Heart left ventricle (tissue), 16 donors: ENCODE data around the gene RANGRF. TPM values are rescaled to one million over a fixed set of nuclear protein-coding genes. Genes with fewer than 3 reads are reported as not detected.

Experiments used
- ATAC-seq, 4 donors: fragments of 200-7000 bp; cut with Tn5 transposase; one replicate each; pipeline ENCODE4 v1.9.1; 2020 to 2022; ENCODE audit warnings: moderate library complexity in 4 of 4, mild to moderate bottlenecking in 3 of 4, moderate number of reproducible peaks in 1 of 4
- DNase-seq, 5 donors: peaks; one replicate each; pipeline ENCODE4 v3.0.0-alpha.2; 2020
- H3K27ac ChIP-seq, 12 donors: fragments of 200-600 bp; sonication (generic) in 4 of 12; one replicate each; pipeline versions ENCODE4 v1.5.0 to v1.8.0; 2016 to 2022; ENCODE audit warnings: mild to moderate bottlenecking in 2 of 12
- H3K27me3 ChIP-seq, 9 donors: fragments of 200-600 bp; sonication (generic) in 2 of 9; one replicate each; pipeline versions ENCODE4 v1.5.1 to v1.8.0; 2016 to 2022; ENCODE audit warnings: mild to moderate bottlenecking in 3 of 9
- H3K36me3 ChIP-seq, 9 donors: fragments of 200-600 bp; sonication (generic) in 2 of 9; one replicate each; pipeline versions ENCODE4 v1.5.0 to v1.8.0; 2018 to 2022; ENCODE audit warnings: mild to moderate bottlenecking in 2 of 9
- H3K4me1 ChIP-seq, 12 donors: fragments of 200-600 bp; sonication (generic) in 4 of 12; one replicate each; pipeline versions ENCODE4 v1.5.0 to v1.8.0; 2016 to 2022; ENCODE audit warnings: mild to moderate bottlenecking in 3 of 12
- H3K4me3 ChIP-seq, 12 donors: fragments of 200-600 bp; sonication (generic) in 4 of 12; one replicate each; pipeline versions ENCODE4 v1.5.0 to v1.8.0; 2017 to 2022; ENCODE audit warnings: mild to moderate bottlenecking in 9 of 12, moderate library complexity in 4 of 12
- H3K9me3 ChIP-seq, 12 donors: fragments of 200-600 bp; sonication (generic) in 4 of 12; one replicate each; pipeline versions ENCODE4 v1.5.0 to v1.8.0; 2016 to 2022; ENCODE audit warnings: mild to moderate bottlenecking in 1 of 12
- CTCF ChIP-seq, 12 donors: fragments of 200-600 bp; sonication (generic) in 4 of 12; IDR thresholded peaks; one replicate each; pipeline versions ENCODE4 v1.5.0 to v1.8.0; 2018 to 2022; ENCODE audit warnings: antibody characterized with exemption in 12 of 12, mild to moderate bottlenecking in 5 of 12
- POLR2A ChIP-seq, 2 donors: fragments of 450-650 bp; IDR thresholded peaks; one replicate each; pipeline ENCODE4 v1.6.1; 2017; ENCODE audit warnings: antibody characterized with exemption in 2 of 2, mild to moderate bottlenecking in 2 of 2, moderate library complexity in 2 of 2
- WGBS, 4 donors: extraction: QIAGEN DNeasy Blood & Tissue Kit in 2 of 4; methylation state at CpG; one replicate each; pipeline versions ENCODE4 v1.1.5 to v1.1.7; 2013 to 2018; 5-methylcytosine and 5-hydroxymethylcytosine counted together
- intact Hi-C, 10 donors: fragments of 100-400 bp; cut with DNase I; formaldehyde crosslinking; loops; one replicate each; pipeline versions ENCODE4 v1.11.1 to v1.14.2; 2022
- polyA plus RNA-seq, 2 donors: library from polyadenylated mRNA; stranded (reverse); fragments of 200-250 nt; gene quantifications; one replicate each; pipeline ENCODE4 v1.2.3, GENCODE V29; 2013
- total RNA-seq, 9 donors: library from RNA; depleted of rRNA in 2 of 9; stranded (reverse); fragments of >200 nt in 2 of 9; fragmentation: NEBNext Ultra II Directional in 3 of 9; extraction: Animal tissue kit (Norgen Biotek cat#: 25700) in 3 of 9; gene quantifications; one replicate each; pipeline versions ENCODE4 v1.1.0 to v1.2.4, GENCODE V29; 2016 to 2023
- donor health status: ischemic (EF 13 %, LVEDD 7.1; RV severe dilation, severe dysfunction).
- donor health status: healthy with polysubstance abuse.
- donor health status: DM: no; HTN: yes; CAD: no.
- donor health status: DM: no; HTN: no; CAD: no.
- donor health status: ischemic (EF 25% LVEDD 6.9; RV normal size, moderate dysfunction).
- donor health status: ischemic (EF 25% LVEDD 5.7; RV mildly dilated, moderate dysfunction).
- donor health status: healthy.
- donor health status: DM: yes; HTN: yes; CAD: no.
- donor health status: ischemic (EF 35%, LVEDD 5.7; RV mildly dilated, moderate dysfunction).
- donor health status: nonischemic (EF 11% LVEDD 7.7; RV severe dilation, severe dysfunction).
- donor health status: DM: yes; HTN: yes; CAD: no.
- donor health status: PGD.
- donor health status: ischemic (EF 29% LVEDD 5.4; RV normal size, mild dysfunction).
- donor health status: nonischemic (EF 23%, LVEDD 6.1; RV moderate dilation, normal function).

RANGRF gene
- total and polyA plus RNA-seq, 11 donors: 22.3 to 54.2 (median 27.2) TPM

GRCh38 chr17:8339540-8339939 is 51.1 kb downstream of the RANGRF start, which contains the start of gene ODF4:
Gene ODF4, plus strand, starts transcription at chr17:8339840. Its CDS starts 212 bp downstream, at chr17:8340052.
- intact Hi-C loops: no loop called here
- Histone ChIP-seq H3K36me3 (no peaks in the 10 kb centered on the region), H3K4me3 (no peak within 1 kb of the TSS), H3K9me3 (no peaks in the 10 kb centered on the region), H3K4me1 (no peaks in the 10 kb centered on the region), H3K27me3 (no peaks in the 10 kb centered on the region), H3K27ac (no peak within 1 kb of the TSS)
- WGBS, 4 donors: 77 to 91% (median 81%) methylated on average over 2 of the region's 2 CpGs
- DNase-seq (no peak), ATAC-seq (no peak)
- TF ChIP-seq POLR2A (IDR thresholded peaks at IDR 0.05) (no peak), CTCF (IDR thresholded peaks at IDR 0.05) (no peak)

Other genes with a start within 250 kb of the RANGRF start
- gene ALOX15B, start 249.6 kb upstream of the RANGRF start, total RNA-seq: 1 to 10 TPM in 1 of 9 donors, under 1 TPM in 4, not detected in 4; 0.07 to 2.2 (median 0.18) TPM
- 1 to 10 TPM in 1 of 2 donors, under 1 TPM in 1; 0.23 to 1.4 TPM for gene ALOX15B, start 249.6 kb upstream of the RANGRF start, polyA plus RNA-seq
- gene ALOX12B, start 201.0 kb upstream of the RANGRF start, total RNA-seq: not detected
- gene ALOX12B, start 201.0 kb upstream of the RANGRF start, polyA plus RNA-seq: not detected
- gene ALOXE3, start 170.2 kb upstream of the RANGRF start, total RNA-seq: not detected
- gene ALOXE3, start 170.2 kb upstream of the RANGRF start, polyA plus RNA-seq: under 1 TPM in 1 of 2 donors, not detected in 1; 0.12 TPM
- under 1 TPM in 4 of 9 donors, not detected in 5; 0.17 to 0.76 (median 0.44) TPM for gene HES7, start 164.6 kb upstream of the RANGRF start, total RNA-seq
- under 1 TPM; 0.23 to 0.40 TPM for gene HES7, start 164.6 kb upstream of the RANGRF start, polyA plus RNA-seq
- gene PER1, start 136.3 kb upstream of the RANGRF start, total RNA-seq: 100 to 1,000 TPM in 3 of 9 donors, 10 to 100 TPM in 6; 40.2 to 132 (median 86.3) TPM
- gene PER1, start 136.3 kb upstream of the RANGRF start, polyA plus RNA-seq: 100 to 1,000 TPM in 1 of 2 donors, 10 to 100 TPM in 1; 96.2 to 164 TPM
- gene VAMP2, start 125.7 kb upstream of the RANGRF start, total RNA-seq: 10 to 100 TPM; 21.5 to 67.2 (median 51.1) TPM
- 10 to 100 TPM; 49.0 to 50.6 TPM for gene VAMP2, start 125.7 kb upstream of the RANGRF start, polyA plus RNA-seq
- gene TMEM107, start 112.3 kb upstream of the RANGRF start, total RNA-seq: 10 to 100 TPM in 3 of 9 donors, 1 to 10 TPM in 6; 5.3 to 16.4 (median 8.4) TPM
- 1 to 10 TPM; 3.8 to 8.9 TPM for gene TMEM107, start 112.3 kb upstream of the RANGRF start, polyA plus RNA-seq
- 10 to 100 TPM in 3 of 9 donors, 1 to 10 TPM in 6; 6.1 to 13.5 (median 8.1) TPM for gene BORCS6, start 98.5 kb upstream of the RANGRF start, total RNA-seq
- gene BORCS6, start 98.5 kb upstream of the RANGRF start, polyA plus RNA-seq: 10 to 100 TPM in 1 of 2 donors, 1 to 10 TPM in 1; 5.1 to 12.9 TPM
- gene AURKB, start 78.1 kb upstream of the RANGRF start, total RNA-seq: 10 to 100 TPM in 1 of 9 donors, 1 to 10 TPM in 1, under 1 TPM in 3, not detected in 4; 0.23 to 10.3 (median 0.81) TPM
- under 1 TPM in 1 of 2 donors, not detected in 1; 0.47 TPM for gene AURKB, start 78.1 kb upstream of the RANGRF start, polyA plus RNA-seq
- 10 to 100 TPM in 7 of 9 donors, 1 to 10 TPM in 2; 4.6 to 24.4 (median 12.1) TPM for gene CTC1, start 40.6 kb upstream of the RANGRF start, total RNA-seq
- 10 to 100 TPM in 1 of 2 donors, 1 to 10 TPM in 1; 7.9 to 13.3 TPM for gene CTC1, start 40.6 kb upstream of the RANGRF start, polyA plus RNA-seq
- gene PFAS, start 39.4 kb upstream of the RANGRF start, total RNA-seq: 10 to 100 TPM in 7 of 9 donors, 1 to 10 TPM in 2; 7.7 to 23.8 (median 14.1) TPM
- 10 to 100 TPM in 1 of 2 donors, 1 to 10 TPM in 1; 6.1 to 11.8 TPM for gene PFAS, start 39.4 kb upstream of the RANGRF start, polyA plus RNA-seq
- 1 to 10 TPM in 8 of 9 donors, under 1 TPM in 1; 0.52 to 7.5 (median 2.1) TPM for gene SLC25A35, start 6.7 kb downstream of the RANGRF start, total RNA-seq
- gene SLC25A35, start 6.7 kb downstream of the RANGRF start, polyA plus RNA-seq: 1 to 10 TPM; 2.2 to 3.9 TPM
- 10 to 100 TPM; 14.3 to 40.5 (median 18.2) TPM for gene ARHGEF15, start 21.6 kb downstream of the RANGRF start, total RNA-seq
- 10 to 100 TPM; 11.9 to 15.8 TPM for gene ARHGEF15, start 21.6 kb downstream of the RANGRF start, polyA plus RNA-seq
- not detected for gene ODF4, start 51.2 kb downstream of the RANGRF start, total RNA-seq
- gene ODF4, start 51.2 kb downstream of the RANGRF start, polyA plus RNA-seq: not detected
- 1,000 to 10,000 TPM in 8 of 9 donors, 100 to 1,000 TPM in 1; 967 to 1,970 (median 1,265) TPM for gene RPL26, start 94.5 kb downstream of the RANGRF start, total RNA-seq
- 1,000 to 10,000 TPM; 1,139 to 4,104 TPM for gene RPL26, start 94.5 kb downstream of the RANGRF start, polyA plus RNA-seq
- gene RNF222, start 109.2 kb downstream of the RANGRF start, total RNA-seq: not detected
- gene RNF222, start 109.2 kb downstream of the RANGRF start, polyA plus RNA-seq: not detected
- 10 to 100 TPM; 23.3 to 35.2 (median 25.8) TPM for gene NDEL1, start 147.2 kb downstream of the RANGRF start, total RNA-seq
- gene NDEL1, start 147.2 kb downstream of the RANGRF start, polyA plus RNA-seq: 10 to 100 TPM; 16.5 to 36.4 TPM